Loucy (cell line): ENCODE measurements around the gene MXRA8.

Experiments
- EZH2phosphoT487 ChIP-seq: fragments of 200-600 bp; IDR thresholded peaks from 2 replicates; pipeline ENCODE4 v1.6.1; 2018; ENCODE audit warnings: antibody characterized with exemption, mild to moderate bottlenecking, moderate library complexity, borderline replicate concordance
- TF ChIP-seq, protein P1 (sequence below): fragments of 200-600 bp; sonication (generic); conservative IDR thresholded peaks from 2 replicates; pipeline ENCODE4 v1.5.1; 2014; ENCODE audit warnings: mild to moderate bottlenecking, antibody characterized with exemption, low read length

DNA sequence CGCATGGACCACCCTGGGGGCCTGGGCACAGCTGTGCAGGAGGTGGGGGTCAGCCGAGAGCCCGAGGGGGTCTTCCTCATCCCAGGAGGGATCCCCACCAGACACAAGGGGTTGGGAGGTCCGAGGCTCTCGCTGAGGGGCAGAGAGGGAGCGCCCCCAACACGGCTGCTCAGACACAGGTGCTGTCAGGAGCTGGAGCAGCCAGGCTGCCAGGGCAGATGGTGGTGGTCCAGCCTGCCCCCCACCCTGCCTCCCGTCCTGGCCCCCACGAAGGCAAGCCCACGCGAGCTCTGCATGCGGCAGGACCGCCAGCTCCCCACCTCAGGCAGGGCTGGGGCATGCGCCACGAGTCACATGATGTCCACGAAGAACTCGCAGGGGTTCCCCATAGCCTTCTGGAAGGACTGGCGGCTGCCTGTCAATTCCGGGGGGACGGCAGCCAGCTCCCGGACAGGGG, 22.5 kb downstream of the MXRA8 start:
- TF ChIP-seq, protein P1, sequence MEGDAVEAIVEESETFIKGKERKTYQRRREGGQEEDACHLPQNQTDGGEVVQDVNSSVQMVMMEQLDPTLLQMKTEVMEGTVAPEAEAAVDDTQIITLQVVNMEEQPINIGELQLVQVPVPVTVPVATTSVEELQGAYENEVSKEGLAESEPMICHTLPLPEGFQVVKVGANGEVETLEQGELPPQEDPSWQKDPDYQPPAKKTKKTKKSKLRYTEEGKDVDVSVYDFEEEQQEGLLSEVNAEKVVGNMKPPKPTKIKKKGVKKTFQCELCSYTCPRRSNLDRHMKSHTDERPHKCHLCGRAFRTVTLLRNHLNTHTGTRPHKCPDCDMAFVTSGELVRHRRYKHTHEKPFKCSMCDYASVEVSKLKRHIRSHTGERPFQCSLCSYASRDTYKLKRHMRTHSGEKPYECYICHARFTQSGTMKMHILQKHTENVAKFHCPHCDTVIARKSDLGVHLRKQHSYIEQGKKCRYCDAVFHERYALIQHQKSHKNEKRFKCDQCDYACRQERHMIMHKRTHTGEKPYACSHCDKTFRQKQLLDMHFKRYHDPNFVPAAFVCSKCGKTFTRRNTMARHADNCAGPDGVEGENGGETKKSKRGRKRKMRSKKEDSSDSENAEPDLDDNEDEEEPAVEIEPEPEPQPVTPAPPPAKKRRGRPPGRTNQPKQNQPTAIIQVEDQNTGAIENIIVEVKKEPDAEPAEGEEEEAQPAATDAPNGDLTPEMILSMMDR, result no peak
- TF ChIP-seq EZH2phosphoT487, result no peak
